K562 (cell line): ENCODE results near the gene C22orf39. TPM values are rescaled to one million over a fixed set of nuclear protein-coding genes. Genes with fewer than 3 reads are reported as not detected.

Experiments used
- CBX2 ChIP-seq: fragments of 200-600 bp; sonication (generic); IDR thresholded peaks from one replicate; pipeline ENCODE4 v1.6.1; 2012; ENCODE audit warnings: mild to moderate bottlenecking, low read length, inconsistent platforms; ENCODE audit not compliant: insufficient read depth, poor library complexity, severe bottlenecking
- ERF ChIP-seq: fragments of 450-650 bp; formaldehyde crosslinking; IDR thresholded peaks from 2 replicates; pipeline ENCODE4 v1.4.0; 2020; ENCODE audit warnings: mild to moderate bottlenecking, mixed read lengths
- HDAC6 ChIP-seq: IDR thresholded peaks from 2 replicates; pipeline ENCODE4 v1.6.1; 2012; ENCODE audit warnings: low read depth, mild to moderate bottlenecking, control low read depth, inconsistent platforms, low read length, moderate library complexity
- IRF1 ChIP-seq: sonication (generic); formaldehyde crosslinking; IDR thresholded peaks from 2 replicates; pipeline ENCODE4 v1.8.0; 2022; ENCODE audit warnings: missing genetic modification reagents, mild to moderate bottlenecking, borderline replicate concordance
- KAT7 ChIP-seq: sonication (generic); formaldehyde crosslinking; IDR thresholded peaks from 2 replicates; pipeline ENCODE4 v1.8.0; 2022; ENCODE audit warnings: missing genetic modification reagents, mild to moderate bottlenecking, borderline replicate concordance
- MEIS2 ChIP-seq: fragments of 450-650 bp; IDR thresholded peaks from 2 replicates; pipeline ENCODE4 v1.6.1; 2014; ENCODE audit warnings: mild to moderate bottlenecking; ENCODE audit not compliant: partially characterized antibody
- PCBP2 ChIP-seq: fragments of 200-400 bp; formaldehyde crosslinking; IDR thresholded peaks from 2 replicates; pipeline ENCODE4 v1.6.1; 2018; ENCODE audit warnings: low read length, low read depth, mild to moderate bottlenecking, moderate library complexity; ENCODE audit not compliant: poor library complexity, severe bottlenecking
- PHF21A ChIP-seq: fragments of 450-650 bp; IDR thresholded peaks from 2 replicates; pipeline ENCODE4 v1.6.1; 2017; ENCODE audit warnings: low read depth, borderline replicate concordance
- RBFOX2 ChIP-seq: fragments of 200-400 bp; formaldehyde crosslinking; IDR thresholded peaks from 2 replicates; pipeline ENCODE4 v1.6.1; 2017; ENCODE audit warnings: low read depth, mild to moderate bottlenecking, low read length, moderate library complexity
- RBM15 ChIP-seq: fragments of 200-400 bp; formaldehyde crosslinking; IDR thresholded peaks from 2 replicates; pipeline ENCODE4 v1.6.1; 2018; ENCODE audit warnings: mild to moderate bottlenecking, low read length, moderate library complexity; ENCODE audit not compliant: insufficient read depth
- SP1 ChIP-seq: sonication (generic); formaldehyde crosslinking; IDR thresholded peaks from 2 replicates; pipeline ENCODE4 v1.8.1; 2022; ENCODE audit warnings: mild to moderate bottlenecking, missing genetic modification reagents
- SP2 ChIP-seq: IDR thresholded peaks from 2 replicates; pipeline ENCODE4 v1.6.1; 2011; ENCODE audit warnings: mild to moderate bottlenecking, low read depth, low read length, moderate library complexity; ENCODE audit not compliant: poor library complexity, severe bottlenecking; ENCODE audit errors: extremely low read depth
- THAP7 ChIP-seq: fragments of 250-450 bp; sonication (Bioruptor Pico); IDR thresholded peaks from 2 replicates; pipeline ENCODE4 v1.5.0; 2021
- ZFPM2 ChIP-seq: fragments of 250-450 bp; sonication (Bioruptor Pico); IDR thresholded peaks from 2 replicates; pipeline ENCODE4 v1.5.1; 2022; ENCODE audit warnings: mild to moderate bottlenecking
- ZNF23 ChIP-seq: fragments of 250-450 bp; sonication (Bioruptor Pico); IDR thresholded peaks from 2 replicates; pipeline ENCODE4 v1.4.0; 2020; ENCODE audit warnings: mild to moderate bottlenecking
- polyA plus RNA-seq, 8 experiments: library from polyadenylated mRNA; depleted of rRNA in 4 of 8; stranded (reverse) in 5 of 8; unstranded in 3 of 8; fragments of >200 nt; fragmentation: Nextera tagmentation in 2 of 8; fragmentation: Illumina TruSeq in 1 of 8; extraction: Ambion mirVana in 2 of 8; extraction: Trizol in 1 of 8; gene quantifications; 2 replicates each; pipeline versions ENCODE4 v1.2.1 to v1.2.3, GENCODE V29; 2011 to 2014; ENCODE audit warnings: inconsistent platforms in 1 of 8, missing spikeins in 1 of 8
- total RNA-seq, 7 experiments: library from RNA; depleted of rRNA in 6 of 7; stranded (reverse); fragments of >200 nt in 6 of 7; fragmentation: Illumina TruSeq in 2 of 7; extraction: Trizol in 2 of 7; gene quantifications; 2 replicates each; pipeline versions ENCODE4 v1.2.1 to v1.2.3, GENCODE V29; 2011 to 2021; ENCODE audit warnings: low replicate concordance in 1 of 7
- TF ChIP-seq, protein P1 (sequence below): fragments of 250-450 bp; sonication (Bioruptor Pico); IDR thresholded peaks from 2 replicates; pipeline ENCODE4 v1.8.0; 2022; ENCODE audit warnings: moderate library complexity, mild to moderate bottlenecking, inconsistent platforms

Gene C22orf39
- total and polyA plus RNA-seq, 9 of the 15 experiments (the other 6 are each of a cell fraction or from before 2014, with no cell fraction given), result 20.4 to 139 (median 66.8) TPM

DNA sequence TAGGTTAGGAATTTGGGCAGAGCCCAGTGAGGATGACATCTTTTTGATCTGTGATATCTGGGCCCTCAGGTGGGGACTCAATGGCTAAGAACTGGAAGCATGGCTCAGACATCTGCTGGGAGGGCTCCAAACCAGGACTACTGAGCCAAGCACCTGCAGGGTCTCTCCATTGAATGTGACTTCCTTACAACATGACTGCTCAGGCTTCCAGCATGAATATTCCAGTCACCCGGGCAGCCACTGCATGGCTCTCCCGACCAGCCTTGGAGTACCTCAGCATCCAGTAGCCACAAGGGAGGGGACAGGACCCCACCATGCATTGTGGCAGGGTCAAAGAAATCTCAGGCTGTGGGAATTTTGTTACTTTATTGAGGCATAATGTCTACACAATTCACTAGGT lies 40.8 kb upstream of the C22orf39 start (continued):
- TF ChIP-seq SP2 (peak; percentile 17), PCBP2 (no peak), PHF21A (no peak), SP1 (CRISPR knock-in tag) (no peak), KAT7 (CRISPR knock-in tag) (no peak), IRF1 (no peak), CBX2 (no peak), MEIS2 (no peak), ERF (CRISPR knock-in tag) (no peak), ZNF23 (no peak), RBFOX2 (peak; percentile 30; the same call in 1 of the 2 replicates), HDAC6 (peak; percentile 83; the same call in 1 of the 2 replicates), RBM15 (no peak), ZFPM2 (CRISPR knock-in tag) (no peak), THAP7 (CRISPR knock-in tag) (no peak)
- TF ChIP-seq, protein P1, sequence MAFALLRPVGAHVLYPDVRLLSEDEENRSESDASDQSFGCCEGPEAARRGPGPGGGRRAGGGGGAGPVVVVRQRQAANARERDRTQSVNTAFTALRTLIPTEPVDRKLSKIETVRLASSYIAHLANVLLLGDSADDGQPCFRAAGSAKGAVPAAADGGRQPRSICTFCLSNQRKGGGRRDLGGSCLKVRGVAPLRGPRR (CRISPR knock-in tag), result no peak
